Mesenchymal stem cell (in vitro differentiated cells and primary cell): ENCODE results near the gene TRIM39.
"Not testable (repeated sequence)": the region's sequence is repeated elsewhere in the genome, so short reads cannot be mapped to it uniquely, and the experiment has no call there.

ENCODE experiments used
- DNase-seq: peaks from one replicate; pipeline ENCODE4 v3.0.0-alpha.2; 2013
- H2AFZ ChIP-seq: one replicate; pipeline ENCODE4 v1.6.1; 2013; ENCODE audit warnings: low read depth, mild to moderate bottlenecking, control low read depth, inconsistent platforms, low read length, moderate library complexity
- H2AK5ac ChIP-seq: 2 replicates; pipeline ENCODE4 v1.6.1; 2013; ENCODE audit warnings: low read length, moderate library complexity, mild to moderate bottlenecking, inconsistent platforms; ENCODE audit not compliant: severe bottlenecking
- H2BK120ac ChIP-seq: one replicate; pipeline ENCODE4 v1.6.1; 2013; ENCODE audit warnings: low read depth, mild to moderate bottlenecking, inconsistent platforms, low read length, moderate library complexity
- H2BK12ac ChIP-seq, 2 experiments: one replicate each; pipeline ENCODE4 v1.6.1; 2013; ENCODE audit warnings: inconsistent platforms in 2 of 2, low read length in 2 of 2, mild to moderate bottlenecking in 2 of 2, moderate library complexity in 2 of 2, control low read depth in 1 of 2
- H2BK15ac ChIP-seq: one replicate; pipeline ENCODE4 v1.6.1; 2013; ENCODE audit warnings: mild to moderate bottlenecking, low read depth, inconsistent platforms; ENCODE audit not compliant: poor library complexity, severe bottlenecking
- H2BK5ac ChIP-seq: 2 replicates; pipeline ENCODE4 v1.6.1; 2013; ENCODE audit warnings: low read depth, mild to moderate bottlenecking, low read length, control low read depth, inconsistent platforms; ENCODE audit not compliant: poor library complexity, severe bottlenecking
- H3K14ac ChIP-seq, 2 experiments: one replicate each; pipeline ENCODE4 v1.6.1; 2013; ENCODE audit warnings: inconsistent platforms in 2 of 2, low read length in 2 of 2, control low read depth in 1 of 2, mild to moderate bottlenecking in 1 of 2, moderate library complexity in 1 of 2
- H3K18ac ChIP-seq, 2 experiments: one replicate each; pipeline ENCODE4 v1.6.1; 2013; ENCODE audit warnings: inconsistent platforms in 2 of 2, low read length in 2 of 2, control low read depth in 1 of 2, low read depth in 1 of 2, mild to moderate bottlenecking in 1 of 2
- H3K23ac ChIP-seq, 2 experiments: one replicate each; pipeline ENCODE4 v1.6.1; 2013; ENCODE audit warnings: inconsistent platforms in 2 of 2, low read length in 2 of 2, mild to moderate bottlenecking in 2 of 2, moderate library complexity in 2 of 2, control low read depth in 1 of 2
- H3K27ac ChIP-seq: 2 replicates; pipeline ENCODE4 v1.5.1; 2013; ENCODE audit warnings: mild to moderate bottlenecking, moderate library complexity, low read length, control low read depth, inconsistent platforms; ENCODE audit not compliant: poor library complexity, severe bottlenecking
- H3K27me3 ChIP-seq, 2 experiments: 2 replicates each; pipeline versions ENCODE4 v1.6.1 to v1.7.0; 2013; ENCODE audit warnings: low read length in 2 of 2, mild to moderate bottlenecking in 2 of 2, moderate library complexity in 2 of 2, control low read depth in 1 of 2, inconsistent platforms in 1 of 2; ENCODE audit not compliant: control insufficient read depth in 1 of 2, insufficient read depth in 1 of 2
- H3K36me3 ChIP-seq, 2 experiments: 2 replicates each; pipeline versions ENCODE4 v1.6.1 to v1.7.0; 2013; ENCODE audit warnings: low read length in 2 of 2, control low read depth in 1 of 2, inconsistent platforms in 1 of 2, low read depth in 1 of 2, mild to moderate bottlenecking in 1 of 2; ENCODE audit not compliant: insufficient read depth in 2 of 2, control insufficient read depth in 1 of 2
- H3K4ac ChIP-seq, 2 experiments: one replicate each; pipeline ENCODE4 v1.6.1; 2013; ENCODE audit warnings: inconsistent platforms in 2 of 2, low read length in 2 of 2, mild to moderate bottlenecking in 2 of 2, moderate library complexity in 2 of 2, control low read depth in 1 of 2, low read depth in 1 of 2
- H3K4me1 ChIP-seq: 2 replicates; pipeline ENCODE4 v1.6.1; 2013; ENCODE audit warnings: low read depth, low read length, control low read depth; ENCODE audit not compliant: control insufficient read depth, insufficient read depth
- H3K4me2 ChIP-seq: 2 replicates; pipeline ENCODE4 v1.6.1; 2013; ENCODE audit warnings: low read length, mild to moderate bottlenecking, inconsistent platforms; ENCODE audit not compliant: poor library complexity, severe bottlenecking
- H3K4me3 ChIP-seq, 2 experiments: 2 replicates each; pipeline versions ENCODE4 v1.5.1 to v1.7.0; 2013; ENCODE audit warnings: low read length in 2 of 2, mild to moderate bottlenecking in 2 of 2, control low read depth in 1 of 2, low read depth in 1 of 2; ENCODE audit not compliant: insufficient read depth in 1 of 2
- H3K79me1 ChIP-seq: replicated peaks from 2 replicates; pipeline ENCODE4 v1.6.1; 2013; ENCODE audit warnings: mild to moderate bottlenecking, control low read depth, low read length, inconsistent platforms; ENCODE audit not compliant: poor library complexity, severe bottlenecking
- H3K9ac ChIP-seq: 2 replicates; pipeline ENCODE4 v1.7.0; 2013; ENCODE audit warnings: mild to moderate bottlenecking, low read length, moderate library complexity
- H3K9me3 ChIP-seq: 2 replicates; pipeline ENCODE4 v1.7.0; 2013; ENCODE audit warnings: mild to moderate bottlenecking, low read length; ENCODE audit not compliant: control insufficient read depth
- H4K8ac ChIP-seq: one replicate; pipeline ENCODE4 v1.6.1; 2013; ENCODE audit warnings: inconsistent platforms, mild to moderate bottlenecking, low read length, moderate library complexity
- H4K91ac ChIP-seq: one replicate; pipeline ENCODE4 v1.6.1; 2013; ENCODE audit warnings: mild to moderate bottlenecking, low read length, inconsistent platforms
- WGBS: methylation state at CpG from one replicate; pipeline ENCODE4 v1.1.7; 2013; ENCODE audit warnings: mixed read lengths; 5-methylcytosine and 5-hydroxymethylcytosine counted together

TRIM39 gene

DNA sequence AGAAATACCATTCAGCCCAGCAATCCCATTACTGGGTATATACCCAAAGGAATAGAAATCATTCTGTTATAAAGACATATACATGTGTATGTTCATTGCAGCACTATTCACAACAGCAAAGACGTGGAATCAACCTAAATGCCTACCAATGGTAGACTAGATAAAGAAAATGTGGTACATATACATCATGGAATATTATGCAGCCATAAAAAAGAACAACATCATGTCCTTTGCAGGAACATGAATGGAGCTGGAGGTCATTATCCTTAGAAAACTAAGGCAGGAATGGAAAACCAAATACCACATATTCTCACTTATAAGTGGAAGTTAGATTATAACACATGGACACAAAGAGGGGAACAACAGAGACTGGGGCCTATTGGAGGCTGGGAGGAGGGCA is 42.6 kb downstream of the TRIM39 start:
- no CpG with 5 or more reads among the region's 1 CpG for WGBS
- H2BK5ac ChIP-seq, DNase-seq, H2BK120ac ChIP-seq, H3K9ac ChIP-seq, H3K23ac ChIP-seq, H2BK12ac ChIP-seq, H3K4ac ChIP-seq, H2AFZ ChIP-seq, H3K18ac ChIP-seq, H2AK5ac ChIP-seq, H3K14ac ChIP-seq, H3K4me3 ChIP-seq, H4K8ac ChIP-seq, H3K4me2 ChIP-seq, H4K91ac ChIP-seq, H3K27ac ChIP-seq, H3K79me1 ChIP-seq, H2BK15ac ChIP-seq, H3K36me3 ChIP-seq, H3K4me1 ChIP-seq, H3K9me3 ChIP-seq: not testable (repeated sequence)
- peaks cover 43 to 74% of the 10 kb centered on the region in 2 experiments for H3K27me3 ChIP-seq

DNA sequence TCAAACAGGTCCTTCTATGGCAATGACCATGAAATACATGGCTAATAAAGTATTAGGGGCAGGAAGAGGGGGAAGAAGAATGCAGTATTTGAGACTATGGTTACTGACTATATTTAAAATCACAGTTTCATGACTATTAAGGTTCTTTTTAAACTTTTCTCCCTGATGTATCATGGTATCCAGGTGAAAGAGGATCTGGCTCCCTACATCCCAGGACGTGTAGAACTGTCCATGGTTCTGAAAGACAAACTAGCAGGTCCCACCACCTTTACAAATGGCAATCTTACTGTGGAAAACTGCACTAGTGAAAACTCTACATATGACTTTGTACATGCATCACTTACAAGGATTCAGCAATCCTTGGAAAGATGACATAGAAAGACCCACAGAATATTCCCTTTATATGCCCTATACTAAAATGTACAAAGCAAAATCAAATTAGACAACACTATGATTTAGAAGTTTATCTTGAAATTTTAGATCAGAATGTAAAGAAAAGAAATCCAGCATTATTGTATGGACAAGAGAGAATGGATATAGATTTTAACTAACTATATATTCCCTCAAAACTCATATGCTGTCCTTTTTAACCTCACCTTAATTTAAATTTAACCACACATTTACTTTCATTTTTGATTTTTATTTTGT is 51.7 kb downstream of the TRIM39 start:
- H3K18ac ChIP-seq: no peak overlapping the region
- no peaks in the 10 kb centered on the region for H3K36me3 ChIP-seq
- no peaks in the 10 kb centered on the region for H3K9me3 ChIP-seq
- no peak overlapping the region for H3K4me2 ChIP-seq
- H4K8ac ChIP-seq: no peak overlapping the region
- no peak overlapping the region for H3K9ac ChIP-seq
- H3K4ac ChIP-seq: no peak overlapping the region
- H2BK120ac ChIP-seq: no peak overlapping the region
- no peaks in the 10 kb centered on the region for H3K79me1 ChIP-seq
- no peak overlapping the region for H2BK15ac ChIP-seq
- H3K27ac ChIP-seq: no peak overlapping the region
- H3K4me3 ChIP-seq: no peak overlapping the region
- H3K14ac ChIP-seq: no peak overlapping the region
- no peak overlapping the region for H2BK5ac ChIP-seq
- H3K27me3 ChIP-seq: peaks cover 31 to 59% of the 10 kb centered on the region in 2 experiments
- H4K91ac ChIP-seq: no peak overlapping the region
- H2BK12ac ChIP-seq: no peak overlapping the region
- no peak overlapping the region for H2AK5ac ChIP-seq
- no peak overlapping the region for H3K23ac ChIP-seq
- no peaks in the 10 kb centered on the region for H3K4me1 ChIP-seq
- 5% methylated on average over 1 of the region's 1 CpG for WGBS
- no peak overlapping the region for H2AFZ ChIP-seq
- peak; percentile 34 for DNase-seq

DNA sequence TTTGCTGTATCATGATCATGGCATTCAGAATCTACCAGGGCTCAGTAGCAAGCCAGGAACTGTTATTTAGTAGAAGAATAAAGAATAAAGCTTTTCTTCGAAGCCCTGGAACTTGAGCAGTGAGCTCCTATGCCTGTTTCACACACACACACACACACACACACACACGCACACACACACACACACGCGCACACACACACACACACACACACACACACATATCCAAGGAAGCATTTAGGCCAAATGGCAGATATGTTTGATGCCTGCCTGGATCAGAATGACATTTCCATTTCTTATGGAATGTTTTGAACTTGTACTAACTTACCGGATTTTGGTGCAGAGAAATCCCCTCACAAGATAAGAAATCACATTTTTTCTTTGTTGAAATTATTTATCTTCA is 53.7 kb downstream of the TRIM39 start:
- Histone ChIP-seq H3K4me2 (no peak overlapping the region), H2AK5ac (no peak overlapping the region), H3K14ac (no peak overlapping the region), H3K9me3 (no peaks in the 10 kb centered on the region), H2BK12ac (no peak overlapping the region), H3K79me1 (no peaks in the 10 kb centered on the region), H3K27me3 (peaks cover 21 to 68% of the 10 kb centered on the region in 2 experiments), H2BK15ac (no peak overlapping the region), H3K23ac (no peak overlapping the region), H3K4me3 (no peak overlapping the region), H3K27ac (no peak overlapping the region), H3K4me1 (no peaks in the 10 kb centered on the region), H2BK120ac (no peak overlapping the region), H3K18ac (no peak overlapping the region), H2AFZ (no peak overlapping the region), H3K4ac (no peak overlapping the region), H3K36me3 (no peaks in the 10 kb centered on the region), H2BK5ac (no peak overlapping the region), H4K91ac (no peak overlapping the region), H4K8ac (no peak overlapping the region), H3K9ac (no peak overlapping the region)
- 26% methylated on average over 5 of the region's 5 CpGs for WGBS
- DNase-seq: no peak

DNA sequence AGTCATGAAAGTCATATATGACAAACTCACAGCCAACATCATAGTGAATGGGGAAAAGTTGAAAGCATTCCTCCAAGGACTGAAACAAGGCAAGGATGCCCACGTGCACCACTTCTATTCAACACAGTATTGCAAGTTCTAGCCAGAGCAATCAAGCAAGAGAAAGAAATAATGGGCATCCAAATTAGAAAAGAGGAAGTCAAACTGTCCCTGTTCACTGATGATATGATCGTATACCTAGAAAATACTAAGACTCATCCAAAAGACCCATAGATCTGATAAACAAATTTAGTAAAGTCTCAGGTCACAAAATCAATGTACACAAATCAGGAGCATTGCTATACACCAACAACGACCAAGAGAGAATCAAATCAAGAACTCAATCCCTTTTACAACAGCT is 59.4 kb downstream of the TRIM39 start:
- H3K27ac ChIP-seq: no peak overlapping the region
- no peak overlapping the region for H3K18ac ChIP-seq
- no peak overlapping the region for H3K4ac ChIP-seq
- H2BK120ac ChIP-seq: no peak overlapping the region
- no peak overlapping the region for H3K9ac ChIP-seq
- no peaks in the 10 kb centered on the region for H3K4me1 ChIP-seq
- no peaks in the 10 kb centered on the region for H3K79me1 ChIP-seq
- H3K23ac ChIP-seq: no peak overlapping the region
- H2BK15ac ChIP-seq: no peak overlapping the region
- no peak overlapping the region for H2BK12ac ChIP-seq
- no peak overlapping the region for H3K14ac ChIP-seq
- no peak overlapping the region for H2AK5ac ChIP-seq
- H3K4me3 ChIP-seq: no peak overlapping the region
- 59% methylated on average over 3 of the region's 3 CpGs for WGBS
- no peak overlapping the region for H2AFZ ChIP-seq
- peaks cover 17 to 75% of the 10 kb centered on the region in 2 experiments for H3K27me3 ChIP-seq
- no peak overlapping the region for H3K4me2 ChIP-seq
- no peak overlapping the region for H2BK5ac ChIP-seq
- no peak overlapping the region for H4K8ac ChIP-seq
- no peaks in the 10 kb centered on the region for H3K36me3 ChIP-seq
- H4K91ac ChIP-seq: no peak overlapping the region
- H3K9me3 ChIP-seq: no peaks in the 10 kb centered on the region
- no peak for DNase-seq
